OCI-LY7 (cell line): ENCODE results near the gene PER3.

Experiments used
- CTCF ChIP-seq: fragments of 200-600 bp; sonication (generic); conservative IDR thresholded peaks from 2 replicates; pipeline ENCODE4 v1.5.1; 2014; ENCODE audit warnings: mild to moderate bottlenecking, antibody characterized with exemption, low read length, moderate library complexity, mixed read lengths
- EZH2phosphoT487 ChIP-seq: fragments of 200-600 bp; sonication (generic); IDR thresholded peaks from 2 replicates; pipeline ENCODE4 v1.6.1; 2018; ENCODE audit warnings: low read depth, borderline replicate concordance, mild to moderate bottlenecking, mixed run types, antibody characterized with exemption, low read length, moderate library complexity, mixed read lengths

- peak; percentile 57; the same call in 1 of the 2 replicates for TF ChIP-seq CTCF
- no peak for TF ChIP-seq EZH2phosphoT487
These were observed 28.6 kb upstream of the PER3 start for GRCh38 chr1:7755448-7755847.
